HG02678 (cell line): ENCODE measurements around the gene ELL2.
A peak's percentile ranks its signal among the peaks of the same experiment; 100 is the strongest.

Experiments used
- ATAC-seq: cut with Tn5 transposase; IDR thresholded peaks from one replicate; pipeline ENCODE4 v1.9.1; 2021; ENCODE audit warnings: mild to moderate bottlenecking, moderate library complexity; ENCODE audit not compliant: unreplicated experiment

The ELL2 gene

GRCh38 chr5:95983509-95983908, 21.9 kb upstream of the ELL2 start:
- no peak for ATAC-seq

- ATAC-seq, result no peak
These were observed 21.4 kb upstream of the ELL2 start for GRCh38 chr5:95983080-95983479.

GRCh38 chr5:95976606-95977005, 15.0 kb upstream of the ELL2 start:
- ATAC-seq, result no peak

GRCh38 chr5:95975703-95976102, 14.1 kb upstream of the ELL2 start:
- no peak for ATAC-seq

- ATAC-seq, result peak; percentile 99
These were observed 12.2 kb upstream of the ELL2 start for GRCh38 chr5:95973793-95974325.

GRCh38 chr5:95972196-95972595, 10.5 kb upstream of the ELL2 start:
- no peak for ATAC-seq

GRCh38 chr5:95970359-95970704, 8.7 kb upstream of the ELL2 start:
- no peak for ATAC-seq

- no peak for ATAC-seq
These were observed 8.2 kb upstream of the ELL2 start for GRCh38 chr5:95969651-95970358.

- ATAC-seq, result no peak
These were observed 7.4 kb upstream of the ELL2 start for GRCh38 chr5:95969055-95969454.

- no peak for ATAC-seq
These were observed 5.6 kb upstream of the ELL2 start for GRCh38 chr5:95967236-95967635.

GRCh38 chr5:95966005-95966404, 4.4 kb upstream of the ELL2 start:
- ATAC-seq, result no peak

- ATAC-seq, result no peak
These were observed 2.2 kb upstream of the ELL2 start for GRCh38 chr5:95963650-95964410.

- ATAC-seq, result no peak
These were observed 1.1 kb upstream of the ELL2 start for GRCh38 chr5:95962785-95963184.

- ATAC-seq, result no peak
These were observed 773 bp upstream of the ELL2 start for GRCh38 chr5:95962475-95962773.

GRCh38 chr5:95960667-95961616, 709 bp downstream of the ELL2 start:
- peak; percentile 58 for ATAC-seq

- ATAC-seq, result no peak
These were observed 1.6 kb downstream of the ELL2 start for GRCh38 chr5:95959888-95960666.

GRCh38 chr5:95959051-95959887, 2.4 kb downstream of the ELL2 start:
- no peak for ATAC-seq

GRCh38 chr5:95958310-95959014, 3.2 kb downstream of the ELL2 start:
- ATAC-seq, result no peak

GRCh38 chr5:95957561-95958203, 4.0 kb downstream of the ELL2 start:
- no peak for ATAC-seq
